ENCODE data around the gene MRTFA.
A peak's percentile ranks its signal among the peaks of the same experiment; 100 is the strongest.
"Not testable (repeated sequence)": the region's sequence is repeated elsewhere in the genome, so short reads cannot be mapped to it uniquely, and the experiment has no call there.

Gene MRTFA

GRCh38 chr22:40636380-40637182 lies at the start of gene MRTFA:
Gene MRTFA (minus strand): TSS chr22:40636719.
- FAIRE-seq, result peak; percentile 100

DNA sequence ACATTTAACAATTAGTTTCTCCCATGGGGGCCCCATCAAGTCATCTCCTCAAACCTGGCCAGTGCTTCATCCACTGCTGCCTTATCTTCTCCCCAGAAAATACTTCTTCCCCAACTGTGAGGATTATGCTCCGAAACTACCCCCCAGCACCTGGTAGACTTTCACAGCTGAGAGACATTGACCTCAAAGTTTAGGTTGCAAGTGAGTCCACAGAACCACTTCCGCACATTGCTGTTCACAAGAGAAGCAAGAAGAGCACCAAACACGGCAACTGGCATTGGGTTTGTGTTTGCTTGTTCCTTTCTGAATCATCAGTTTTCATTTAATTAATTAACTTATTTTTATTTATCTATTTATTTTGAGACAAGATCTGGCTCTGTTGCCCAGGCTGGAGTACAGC lies 48.9 kb upstream of the MRTFA start:
- DNase-seq (ENCODE audit: extremely low spot score, insufficient read length, low read depth), result no peak
- FAIRE-seq, result no peak

More at GRCh38 chr22:40636380-40637182, at the start of gene MRTFA:
- DNase-seq (ENCODE audit: extremely low spot score, insufficient read length, low read depth), result peak; percentile 83

GRCh38 chr22:40684728-40685127 lies 48.2 kb upstream of the MRTFA start:
- FAIRE-seq, result no peak
- no peak for DNase-seq (ENCODE audit: extremely low spot score, insufficient read length, low read depth)

DNA sequence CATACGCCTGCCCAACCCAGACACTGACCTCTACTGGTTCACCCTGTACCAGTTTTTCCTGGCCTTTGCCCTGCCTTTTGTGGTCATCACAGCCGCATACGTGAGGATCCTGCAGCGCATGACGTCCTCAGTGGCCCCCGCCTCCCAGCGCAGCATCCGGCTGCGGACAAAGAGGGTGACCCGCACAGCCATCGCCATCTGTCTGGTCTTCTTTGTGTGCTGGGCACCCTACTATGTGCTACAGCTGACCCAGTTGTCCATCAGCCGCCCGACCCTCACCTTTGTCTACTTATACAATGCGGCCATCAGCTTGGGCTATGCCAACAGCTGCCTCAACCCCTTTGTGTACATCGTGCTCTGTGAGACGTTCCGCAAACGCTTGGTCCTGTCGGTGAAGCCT lies 44.9 kb upstream of the MRTFA start:
- no peak for FAIRE-seq
- no peak for DNase-seq (ENCODE audit: extremely low spot score, insufficient read length, low read depth)

DNA sequence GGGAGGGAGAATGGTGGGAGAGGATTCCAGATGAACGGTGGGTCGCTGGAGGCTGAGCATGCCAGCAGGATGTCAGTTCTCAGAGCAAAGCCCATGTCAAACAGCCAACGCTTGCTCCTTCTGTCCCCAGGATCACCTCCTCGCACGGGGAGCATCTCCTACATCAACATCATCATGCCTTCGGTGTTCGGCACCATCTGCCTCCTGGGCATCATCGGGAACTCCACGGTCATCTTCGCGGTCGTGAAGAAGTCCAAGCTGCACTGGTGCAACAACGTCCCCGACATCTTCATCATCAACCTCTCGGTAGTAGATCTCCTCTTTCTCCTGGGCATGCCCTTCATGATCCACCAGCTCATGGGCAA lies 44.3 kb upstream of the MRTFA start:
- DNase-seq (ENCODE audit: extremely low spot score, insufficient read length, low read depth) (no peak), FAIRE-seq (no peak)

DNA sequence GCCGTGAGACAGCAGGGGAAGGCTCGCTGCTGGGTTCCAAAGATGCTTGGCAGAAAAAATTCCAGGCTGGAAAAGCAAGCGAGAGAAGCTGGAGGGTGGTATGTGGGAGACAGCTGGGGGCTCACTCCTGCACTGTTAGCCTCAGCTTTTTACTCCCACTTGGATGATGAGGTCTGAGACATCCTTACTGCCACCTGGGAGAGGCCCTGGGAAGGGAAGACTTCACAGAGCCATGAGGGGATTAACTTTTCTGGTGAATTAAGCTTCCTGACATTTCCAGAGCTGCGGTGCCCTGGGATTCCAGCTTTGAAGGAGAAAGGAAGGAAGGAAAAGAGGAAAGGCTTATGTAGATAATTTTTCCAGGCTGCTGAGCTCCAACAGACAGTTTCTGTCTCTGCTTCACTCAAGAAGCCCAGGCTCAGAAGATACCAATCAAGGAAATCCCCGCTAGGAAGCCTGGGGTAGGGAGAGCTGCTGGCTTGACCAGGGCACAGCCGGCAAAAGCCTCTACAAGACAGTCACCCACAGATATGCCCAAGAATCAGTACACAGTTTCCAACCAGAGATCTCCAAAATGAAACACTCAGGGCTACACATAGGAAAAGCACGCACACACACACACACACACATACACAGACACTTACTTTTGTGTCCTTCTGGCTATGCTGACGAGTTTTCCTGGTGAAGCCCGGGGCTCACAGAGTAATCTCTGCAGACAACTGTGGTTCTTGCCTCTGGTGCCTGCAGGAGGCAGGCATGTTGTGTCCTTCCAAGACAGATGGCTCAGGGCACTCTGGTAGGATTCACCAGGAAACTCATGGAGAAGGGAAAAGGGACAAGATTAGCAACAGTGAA lies 43.7 kb upstream of the MRTFA start:
- FAIRE-seq, result no peak
- DNase-seq (ENCODE audit: extremely low spot score, insufficient read length, low read depth), result no peak

DNA sequence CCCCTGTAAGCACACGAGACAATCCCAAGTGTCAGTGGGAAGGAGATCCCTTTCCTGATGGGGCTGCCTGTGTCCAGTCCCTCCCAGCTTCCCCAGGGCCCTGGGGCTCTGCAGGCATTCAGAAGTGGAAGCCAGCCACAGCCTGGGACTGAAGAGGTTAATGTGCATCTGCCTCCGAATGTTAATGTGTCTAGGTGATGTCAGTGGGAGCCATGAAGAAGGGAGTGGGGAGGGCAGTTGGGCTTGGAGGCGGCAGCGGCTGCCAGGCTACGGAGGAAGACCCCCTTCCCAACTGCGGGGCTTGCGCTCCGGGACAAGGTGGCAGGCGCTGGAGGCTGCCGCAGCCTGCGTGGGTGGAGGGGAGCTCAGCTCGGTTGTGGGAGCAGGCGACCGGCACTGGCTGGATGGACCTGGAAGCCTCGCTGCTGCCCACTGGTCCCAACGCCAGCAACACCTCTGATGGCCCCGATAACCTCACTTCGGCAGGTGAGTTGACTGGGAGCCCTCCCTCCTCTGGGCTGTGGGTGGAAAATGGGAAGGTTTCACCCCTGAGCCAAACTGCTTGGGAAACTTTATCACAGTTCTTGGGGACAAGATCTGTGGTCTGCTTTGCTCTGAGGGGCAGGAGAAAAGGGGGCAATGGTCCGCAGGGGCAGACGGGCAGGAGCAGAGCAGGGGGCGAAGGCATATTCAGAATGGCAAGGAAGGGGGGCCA lies 42.9 kb upstream of the MRTFA start, which contains the start of gene MCHR1:
Gene MCHR1 (plus strand): TSS at position 236 of the 715 bp plus-strand sequence. CDS start 169 bp downstream, at position 405.
- FAIRE-seq, result no peak

DNA sequence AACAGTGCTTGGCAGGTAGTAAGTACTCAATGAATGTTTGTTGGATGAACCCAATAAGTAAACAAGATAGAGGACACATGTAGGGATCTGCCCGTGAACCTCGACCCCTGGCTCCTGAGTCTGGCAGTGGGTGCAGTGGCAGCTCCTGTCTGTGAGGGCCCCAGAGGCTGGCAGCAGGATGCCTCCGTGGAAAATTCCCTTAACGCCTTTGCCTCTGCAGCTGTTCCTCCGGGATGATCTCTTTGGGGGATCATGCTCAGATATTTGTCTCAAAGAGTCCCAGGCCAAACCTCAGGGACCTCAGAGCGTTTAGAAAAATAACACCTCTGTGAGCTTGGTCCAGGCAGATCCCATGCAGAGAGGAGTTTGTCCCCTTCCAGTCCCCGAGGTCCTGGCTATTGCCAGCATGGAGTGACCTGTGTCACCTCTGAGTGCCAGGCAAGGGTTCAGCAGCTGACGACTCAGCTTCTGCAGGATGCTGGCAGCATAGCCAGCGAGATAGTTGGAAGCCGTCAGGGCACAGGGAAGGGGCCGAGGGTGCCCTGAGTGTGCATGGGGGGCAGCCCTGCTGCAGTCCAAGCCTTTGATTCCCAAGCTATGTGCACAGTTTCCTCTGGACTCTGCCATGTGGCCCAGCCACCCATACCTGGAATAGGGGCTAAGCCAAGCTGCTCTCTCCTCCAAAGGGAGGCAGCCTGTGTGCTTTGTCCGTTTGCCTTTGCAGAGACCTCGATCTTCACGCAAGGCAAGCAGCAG lies 42.2 kb upstream of the MRTFA start:
- FAIRE-seq (no peak), DNase-seq (ENCODE audit: extremely low spot score, insufficient read length, low read depth) (no peak)

More for the DNA sequence above, 42.9 kb upstream of the MRTFA start, which contains the start of gene MCHR1:
- no peak for DNase-seq (ENCODE audit: extremely low spot score, insufficient read length, low read depth)

DNA sequence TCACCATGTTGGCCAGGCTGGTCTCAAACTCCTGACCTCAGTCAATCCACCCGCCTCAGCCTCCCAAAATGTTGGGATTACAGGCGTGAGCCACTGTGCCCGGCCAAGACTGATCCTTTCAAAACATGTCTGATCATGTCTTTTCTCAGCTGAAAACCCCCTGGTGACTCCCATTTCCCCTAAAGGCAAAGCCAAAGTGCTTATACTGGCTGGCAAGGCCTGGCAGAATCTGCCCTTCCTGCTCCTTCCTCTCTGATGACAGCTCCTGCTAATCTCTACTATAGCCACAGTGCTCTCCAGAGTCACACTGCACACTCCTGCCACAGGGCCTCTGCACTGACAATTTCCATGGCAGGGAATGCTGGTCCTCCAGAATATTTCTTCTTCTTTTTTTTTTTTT lies 40.1 kb upstream of the MRTFA start:
- no peak for FAIRE-seq

GRCh38 chr22:40676166-40676565 lies 39.6 kb upstream of the MRTFA start:
- DNase-seq (ENCODE audit: extremely low spot score, insufficient read length, low read depth); FAIRE-seq: not testable (repeated sequence)

More for the DNA sequence above, 40.1 kb upstream of the MRTFA start:
- DNase-seq (ENCODE audit: extremely low spot score, insufficient read length, low read depth), result no peak

GRCh38 chr22:40674274-40674673 lies 37.8 kb upstream of the MRTFA start:
- FAIRE-seq, result no peak
- DNase-seq (ENCODE audit: extremely low spot score, insufficient read length, low read depth), result no peak

- no peak for FAIRE-seq
- DNase-seq (ENCODE audit: extremely low spot score, insufficient read length, low read depth), result no peak
Observed at GRCh38 chr22:40673017-40673416, 36.5 kb upstream of the MRTFA start.

- FAIRE-seq (no peak), DNase-seq (ENCODE audit: extremely low spot score, insufficient read length, low read depth) (no peak)
Observed at GRCh38 chr22:40671796-40672360, 35.4 kb upstream of the MRTFA start.

DNA sequence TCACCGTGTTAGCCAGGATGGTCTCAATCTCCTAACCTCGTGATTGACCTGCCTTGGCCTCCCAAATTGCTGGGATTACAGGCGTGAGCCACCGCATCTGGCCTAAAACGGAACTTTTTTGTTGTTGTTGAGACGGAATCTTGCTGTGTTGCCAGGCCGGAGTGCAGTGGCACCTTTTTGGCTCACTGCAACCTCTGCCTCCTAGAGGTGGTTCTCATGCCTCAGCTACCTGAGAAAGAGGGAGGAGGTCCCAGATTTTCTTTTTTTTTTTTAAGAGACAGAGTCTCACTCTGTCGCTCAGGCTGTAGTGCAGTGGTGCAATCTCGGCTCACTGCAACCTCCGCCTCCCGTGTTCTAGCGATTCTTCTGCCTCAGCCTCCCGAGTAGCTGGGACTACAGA lies 34.9 kb upstream of the MRTFA start:
- no peak for FAIRE-seq
- no peak for DNase-seq (ENCODE audit: extremely low spot score, insufficient read length, low read depth)

DNA sequence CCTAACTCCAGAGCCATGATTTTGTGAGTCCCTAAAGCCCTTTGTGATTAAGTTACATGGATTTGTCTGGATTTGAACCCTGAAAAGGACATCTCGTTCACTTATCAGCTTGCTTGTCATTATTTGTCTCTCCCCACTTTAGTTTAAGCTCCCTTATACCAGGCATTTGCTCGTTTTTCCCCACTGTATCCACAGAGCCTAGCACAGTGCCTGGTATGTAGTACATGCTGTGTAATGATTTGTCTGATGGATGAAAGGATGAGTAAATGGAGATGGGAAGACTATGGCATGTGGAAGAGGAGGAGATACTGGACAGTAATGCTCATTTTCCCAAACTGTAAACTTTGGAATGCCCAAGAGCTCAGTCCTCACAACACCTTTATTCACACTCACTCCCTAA lies 33.5 kb upstream of the MRTFA start:
- DNase-seq (ENCODE audit: extremely low spot score, insufficient read length, low read depth), result no peak
- no peak for FAIRE-seq

DNA sequence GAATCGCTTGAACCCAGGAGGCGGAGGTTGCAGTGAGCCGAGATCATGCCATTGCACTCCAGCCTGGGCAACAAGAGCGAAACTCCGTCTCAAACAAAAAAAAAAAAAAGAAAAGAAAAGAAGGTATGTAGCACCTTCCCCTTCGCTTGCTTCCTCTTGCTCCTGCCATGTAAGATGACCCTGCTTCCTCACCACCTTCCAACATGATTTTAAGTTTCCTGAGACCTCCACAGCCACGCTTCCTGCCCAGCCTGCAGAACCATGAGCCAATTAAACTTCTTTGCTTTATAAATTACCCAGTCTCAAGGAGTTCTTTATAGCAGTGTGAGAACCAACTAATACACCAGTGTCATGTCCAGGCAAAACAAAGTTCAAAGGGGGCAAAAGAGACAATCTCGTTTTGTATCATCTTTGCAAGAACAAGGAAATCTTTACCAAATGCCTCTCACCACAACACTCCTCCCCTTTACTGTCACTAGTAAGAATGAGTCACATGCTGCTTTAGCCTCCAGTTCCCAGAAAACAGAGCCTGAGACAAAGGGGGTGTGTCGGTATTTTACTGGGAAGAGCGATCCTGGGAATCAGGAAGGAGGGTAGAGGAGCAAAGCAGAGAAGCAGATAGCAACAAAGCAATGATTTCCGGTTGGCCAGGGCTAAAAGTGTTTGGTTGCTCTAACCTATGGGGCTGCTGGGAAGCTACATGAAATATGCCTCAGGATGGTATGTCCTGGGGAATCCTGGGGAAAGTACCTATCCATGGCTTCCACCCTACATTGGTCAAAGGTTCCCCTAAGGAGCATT lies 32.3 kb upstream of the MRTFA start:
- no peak for DNase-seq (ENCODE audit: extremely low spot score, insufficient read length, low read depth)

GRCh38 chr22:40666151-40666848 lies 29.8 kb upstream of the MRTFA start:
- no peak for DNase-seq (ENCODE audit: extremely low spot score, insufficient read length, low read depth)
- FAIRE-seq, result no peak

More for the DNA sequence above, 32.3 kb upstream of the MRTFA start:
- FAIRE-seq, result peak; percentile 35

DNA sequence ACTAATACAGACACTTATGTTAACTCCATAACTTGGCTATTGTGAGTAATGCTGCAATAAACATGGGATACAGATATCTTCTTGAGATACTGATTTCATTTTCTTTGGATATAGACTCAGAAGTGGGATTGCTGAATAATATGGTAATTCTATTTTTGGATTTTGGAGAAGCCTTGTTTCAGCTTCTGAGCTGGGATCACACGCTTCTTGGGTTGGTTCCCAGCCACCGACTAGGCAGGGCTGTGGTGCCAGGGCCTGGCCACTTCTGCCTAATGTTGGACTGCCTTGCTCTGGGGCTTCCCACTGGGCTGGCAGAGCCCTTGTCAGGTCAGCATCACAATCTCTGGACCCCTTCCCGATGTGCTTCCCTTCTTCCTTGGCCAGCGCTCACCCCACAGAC lies 28.8 kb upstream of the MRTFA start:
- FAIRE-seq, result no peak
- no peak for DNase-seq (ENCODE audit: extremely low spot score, insufficient read length, low read depth)

Data from GM18507 (cell line).